HG02973 (cell line): ENCODE data around the gene PCNP.
"Not testable (repeated sequence)": the region's sequence is repeated elsewhere in the genome, so short reads cannot be mapped to it uniquely, and the experiment has no call there.

Experiments used
- ATAC-seq: cut with Tn5 transposase; IDR thresholded peaks from one replicate; pipeline ENCODE4 v1.9.1; 2021; ENCODE audit warnings: moderate library complexity; ENCODE audit not compliant: unreplicated experiment

Gene PCNP

GRCh38 chr3:101573449-101574387 is at the start of gene PCNP:
TSS of gene PCNP (plus strand) at chr3:101574180. CDS start at chr3:101574216, 36 bp downstream.
- peak; percentile 85 for ATAC-seq

- ATAC-seq = no peak
Measured at GRCh38 chr3:101527441-101527840, 46.5 kb upstream of the PCNP start.

GRCh38 chr3:101527906-101528305 is 46.1 kb upstream of the PCNP start:
- ATAC-seq = no peak

GRCh38 chr3:101529816-101530685 is 43.9 kb upstream of the PCNP start:
- ATAC-seq = no peak

GRCh38 chr3:101530686-101531047 is 43.3 kb upstream of the PCNP start:
- no peak for ATAC-seq

GRCh38 chr3:101531473-101532086 is 42.4 kb upstream of the PCNP start:
- no peak for ATAC-seq

- no peak for ATAC-seq
Measured at GRCh38 chr3:101532783-101533602, 41.0 kb upstream of the PCNP start.

GRCh38 chr3:101533603-101533968 is 40.4 kb upstream of the PCNP start:
- no peak for ATAC-seq

- ATAC-seq = no peak
Measured at GRCh38 chr3:101535221-101535620, 38.8 kb upstream of the PCNP start.

- ATAC-seq = no peak
Measured at GRCh38 chr3:101536266-101536665, 37.7 kb upstream of the PCNP start.

- ATAC-seq = not testable (repeated sequence)
Measured at GRCh38 chr3:101536955-101537354, 37.0 kb upstream of the PCNP start.

- ATAC-seq = no peak
Measured at GRCh38 chr3:101542957-101543356, 31.0 kb upstream of the PCNP start.

- ATAC-seq = no peak
Measured at GRCh38 chr3:101544161-101544850, 29.7 kb upstream of the PCNP start.

- no peak for ATAC-seq
Measured at GRCh38 chr3:101548527-101549105, 25.4 kb upstream of the PCNP start.

- no peak for ATAC-seq
Measured at GRCh38 chr3:101549473-101549872, 24.5 kb upstream of the PCNP start.

- not testable (repeated sequence) for ATAC-seq
Measured at GRCh38 chr3:101551359-101552081, 22.5 kb upstream of the PCNP start.

GRCh38 chr3:101553381-101553780 is 20.6 kb upstream of the PCNP start:
- not testable (repeated sequence) for ATAC-seq

- ATAC-seq = no peak
Measured at GRCh38 chr3:101556064-101556463, 17.9 kb upstream of the PCNP start.
